GM12891 (cell line): ENCODE data around the gene CCM2.

ENCODE experiments used
- POLR2A ChIP-seq: IDR thresholded peaks from 2 replicates; pipeline ENCODE4 v1.6.1; 2011; ENCODE audit warnings: low read depth, low read length, control low read depth
- POLR2AphosphoS5 ChIP-seq: IDR thresholded peaks from 2 replicates; pipeline ENCODE4 v1.6.1; 2011; ENCODE audit warnings: low read depth, low read length, control low read depth
- POU2F2 ChIP-seq: IDR thresholded peaks from 2 replicates; pipeline ENCODE4 v1.6.1; 2011; ENCODE audit warnings: low read depth, mild to moderate bottlenecking, control low read depth, low read length, moderate library complexity
- SPI1 ChIP-seq: IDR thresholded peaks from 2 replicates; pipeline ENCODE4 v1.6.1; 2011; ENCODE audit warnings: low read depth, low read length, control low read depth
- TAF1 ChIP-seq: IDR thresholded peaks from 2 replicates; pipeline ENCODE4 v1.6.1; 2011; ENCODE audit warnings: low read depth, low read length, control low read depth

DNA sequence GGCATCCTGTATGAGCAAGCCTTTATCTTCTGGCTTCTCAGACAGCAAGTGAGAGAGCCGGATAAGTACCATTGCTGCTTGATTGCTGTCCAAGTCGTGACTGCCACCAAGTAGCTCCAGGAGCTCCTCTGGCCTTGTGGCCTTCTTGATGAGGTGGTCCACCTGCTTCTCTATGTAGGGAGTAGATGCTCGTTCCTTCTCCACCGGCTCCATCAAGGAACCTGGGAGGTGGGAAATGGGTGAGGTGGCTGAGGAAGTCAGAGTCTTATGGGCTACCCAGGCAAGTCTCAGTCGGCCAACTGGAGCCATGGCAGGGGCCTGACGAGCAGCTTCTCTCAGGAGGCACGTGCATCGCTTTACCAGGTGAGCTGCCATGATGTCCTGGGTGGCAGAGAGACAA, 108.9 kb downstream of the CCM2 start:
- TF ChIP-seq SPI1: no peak
- 0 out of 2 replicates have a peak, but pooled peaks have one; percentile 42 for TF ChIP-seq POLR2A
- TF ChIP-seq POLR2AphosphoS5: peak; percentile 5; the same call in 1 of the 2 replicates
- no peak for TF ChIP-seq POU2F2
- TF ChIP-seq TAF1: no peak
